Gastrocnemius medialis (tissue), 4 donors: ENCODE data around the gene GPR85. TPM values are rescaled to one million over a fixed set of nuclear protein-coding genes. Genes with fewer than 3 reads are reported as not detected.

Experiments used
- ATAC-seq, 2 donors: fragments of 150-250 bp; one replicate each; pipeline ENCODE4 v1.9.1; 2016
- DNase-seq, 2 donors: peaks; one replicate each; pipeline ENCODE4 v3.0.0-alpha.2; 2019
- H3K27ac ChIP-seq, 4 donors: fragments of 200-600 bp; sonication (generic); 1 replicate in 1 of 4; 2 replicates in 3 of 4; pipeline ENCODE4 v1.5.1; 2016 to 2018; ENCODE audit warnings: mild to moderate bottlenecking in 2 of 4, moderate library complexity in 1 of 4
- H3K27me3 ChIP-seq, 3 donors: fragments of 200-600 bp; sonication (generic) in 2 of 3; 1 replicate in 1 of 3; 2 replicates in 2 of 3; pipeline versions ENCODE4 v1.5.1 to v1.6.0; 2016 to 2019; ENCODE audit warnings: mild to moderate bottlenecking in 1 of 3, moderate library complexity in 1 of 3
- H3K36me3 ChIP-seq, 2 donors: fragments of 200-600 bp; sonication (generic) in 1 of 2; one replicate each; pipeline ENCODE4 v1.5.1; 2017 to 2018
- H3K4me1 ChIP-seq, 2 donors: fragments of 200-600 bp; sonication (generic) in 1 of 2; one replicate each; pipeline ENCODE4 v1.5.1; 2016 to 2017; ENCODE audit warnings: mild to moderate bottlenecking in 2 of 2
- H3K4me3 ChIP-seq, 4 donors: fragments of 200-600 bp; sonication (generic) in 3 of 4; 1 replicate in 1 of 4; 2 replicates in 3 of 4; pipeline ENCODE4 v1.5.1; 2016 to 2019; ENCODE audit warnings: mild to moderate bottlenecking in 2 of 4
- H3K9me3 ChIP-seq, 3 donors: fragments of 200-600 bp; sonication (generic) in 2 of 3; 1 replicate in 1 of 3; 2 replicates in 2 of 3; pipeline ENCODE4 v1.5.1; 2016 to 2019
- CTCF ChIP-seq, 5 experiments: fragments of 450-650 bp in 3 of 5; fragments of 200-600 bp in 2 of 5; sonication (generic) in 2 of 5; IDR thresholded peaks in 4 of 5; conservative IDR thresholded peaks in 1 of 5; 1 replicate in 4 of 5; 2 replicates in 1 of 5; pipeline ENCODE4 v1.5.1; 2016 to 2019; ENCODE audit warnings: antibody characterized with exemption in 5 of 5, mild to moderate bottlenecking in 3 of 5, moderate library complexity in 3 of 5
- POLR2A ChIP-seq, 2 donors: fragments of 450-650 bp; IDR thresholded peaks; one replicate each; pipeline ENCODE4 v1.6.1; 2017; ENCODE audit warnings: antibody characterized with exemption in 2 of 2, mild to moderate bottlenecking in 2 of 2, moderate library complexity in 2 of 2
- in situ Hi-C, 4 donors: fragments of 200-750 bp; cut with MboI; loops; one replicate each; pipeline versions ENCODE4 v1.15.0 to v1.8.0; 2017; ENCODE audit warnings: low sequenced_read_pairs in 4 of 4
- intact Hi-C: fragments of 100-400 bp; cut with DNase I; formaldehyde crosslinking; loops from one replicate; pipeline ENCODE4 v1.15.1; 2023; ENCODE audit warnings: low total_unique reads
- total RNA-seq, 4 donors: library from RNA; depleted of rRNA; stranded (reverse); fragments of >200 nt; gene quantifications; one replicate each; pipeline versions ENCODE4 v1.1.0 to v1.2.3, GENCODE V29; 2016

Gene GPR85
- total RNA-seq, 4 donors from 2014 or later = 0.13 to 3.1 (median 0.82) TPM; not detected in 1

DNA sequence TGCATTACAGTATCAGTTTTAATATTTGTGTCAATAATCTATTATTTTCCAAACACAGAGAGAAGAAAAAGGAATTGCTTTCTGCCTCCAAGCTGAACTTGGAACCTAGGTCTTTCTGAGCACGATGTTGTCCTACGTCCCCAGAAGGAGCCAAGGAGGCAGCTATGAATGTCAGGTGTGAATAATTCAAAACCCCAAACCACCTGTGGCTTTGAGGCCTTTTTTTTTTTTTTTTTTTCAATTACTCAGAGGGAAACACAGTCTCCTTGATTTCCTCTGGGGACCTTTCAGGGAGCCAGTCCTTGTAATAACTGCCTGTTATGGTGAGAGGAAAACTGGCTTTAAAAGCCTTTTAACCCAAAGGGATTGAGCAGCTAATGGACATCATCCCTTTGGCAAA lies 8.3 kb downstream of the GPR85 start:
- Histone ChIP-seq H3K36me3 (no peaks in the 10 kb centered on the region), H3K9me3 (no peaks in the 10 kb centered on the region), H3K27ac (no peak overlapping the region), H3K27me3 (no peaks in the 10 kb centered on the region), H3K4me1 (no peaks in the 10 kb centered on the region), H3K4me3 (no peak overlapping the region)
- in situ Hi-C loops = no loop called here
- intact Hi-C loops = no loop called here
- no peak for DNase-seq
- no peak for ATAC-seq
- TF ChIP-seq POLR2A (IDR thresholded peaks at IDR 0.05) (no peak), CTCF (IDR thresholded peaks at IDR 0.05 in 4 of 5, conservative IDR thresholded peaks at IDR 0.05 in 1 of 5) (no peak)

DNA sequence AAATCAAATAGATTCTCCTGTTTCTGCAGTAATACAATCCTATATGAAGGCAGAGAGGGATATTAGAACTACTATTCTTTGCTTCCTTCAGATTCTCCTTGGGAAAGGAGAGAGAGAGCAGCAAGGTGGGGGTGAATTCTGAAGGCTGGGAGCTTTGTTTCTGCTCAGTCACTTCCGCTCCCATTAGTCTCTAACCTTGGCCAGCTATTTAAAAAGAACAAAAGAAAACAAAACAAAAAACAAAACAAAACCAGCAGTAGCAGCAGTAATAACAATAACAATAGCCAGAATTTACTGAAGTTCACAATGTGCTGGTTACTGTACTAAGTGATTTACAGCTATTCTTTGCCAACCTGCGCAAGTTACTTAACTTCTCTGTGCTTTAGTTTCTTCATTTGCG lies 9.9 kb downstream of the GPR85 start:
- no peaks in the 10 kb centered on the region for H3K27me3 ChIP-seq
- in situ Hi-C loops = no loop called here
- H3K9me3 ChIP-seq = no peaks in the 10 kb centered on the region
- intact Hi-C loops = no loop called here
- no peak for ATAC-seq
- H3K27ac ChIP-seq = no peak overlapping the region
- no peak overlapping the region for H3K4me3 ChIP-seq
- H3K4me1 ChIP-seq = no peaks in the 10 kb centered on the region
- H3K36me3 ChIP-seq = no peaks in the 10 kb centered on the region
- no peak for DNase-seq
- TF ChIP-seq CTCF (IDR thresholded peaks at IDR 0.05 in 4 of 5, conservative IDR thresholded peaks at IDR 0.05 in 1 of 5) (no peak), POLR2A (IDR thresholded peaks at IDR 0.05) (no peak)

DNA sequence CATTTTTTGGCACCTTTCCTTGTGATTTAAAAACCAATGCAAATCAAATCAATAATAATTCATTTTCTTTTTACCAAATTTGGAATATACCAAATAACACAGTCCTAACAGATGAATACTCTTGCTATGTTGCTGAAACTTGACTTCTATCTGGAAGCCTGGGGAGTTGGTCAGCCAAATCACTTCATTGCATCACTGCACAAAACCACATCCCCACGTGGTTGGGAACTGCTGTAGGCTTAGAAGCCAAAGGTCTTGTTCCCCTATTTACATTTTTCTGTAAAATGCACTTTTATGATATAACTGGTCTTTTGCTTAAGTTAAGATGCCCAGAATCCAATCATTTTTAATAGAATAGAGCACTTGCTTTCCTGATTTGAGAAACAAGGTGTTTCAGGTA lies 15.2 kb downstream of the GPR85 start:
- Histone ChIP-seq H3K27ac (no peak overlapping the region), H3K27me3 (no peaks in the 10 kb centered on the region), H3K4me3 (no peak overlapping the region), H3K4me1 (no peaks in the 10 kb centered on the region), H3K36me3 (no peaks in the 10 kb centered on the region), H3K9me3 (no peaks in the 10 kb centered on the region)
- in situ Hi-C loops = no loop called here
- DNase-seq = no peak
- intact Hi-C loops = no loop called here
- no peak for TF ChIP-seq CTCF (IDR thresholded peaks at IDR 0.05 in 4 of 5, conservative IDR thresholded peaks at IDR 0.05 in 1 of 5)
- no peak for TF ChIP-seq POLR2A (IDR thresholded peaks at IDR 0.05)
- no peak for ATAC-seq

DNA sequence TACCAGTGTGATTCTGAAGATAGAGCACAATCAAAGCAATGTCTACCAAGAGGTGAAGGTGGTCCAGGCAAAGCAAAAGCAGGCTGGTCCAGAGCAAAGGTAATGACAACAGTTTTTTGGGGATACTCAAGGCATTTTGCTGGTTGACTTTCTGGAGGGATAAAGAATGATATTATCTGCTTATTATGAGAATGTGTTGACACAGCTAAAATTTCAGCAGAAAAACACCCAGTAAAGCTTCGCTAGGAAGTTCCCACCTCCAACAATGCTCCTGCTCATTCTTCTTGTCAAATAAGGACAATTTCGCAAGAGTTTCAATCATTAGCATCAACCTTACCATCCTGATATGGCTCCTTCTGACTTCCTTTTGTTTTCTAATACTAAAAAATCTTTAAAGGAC lies 24.1 kb downstream of the GPR85 start:
- DNase-seq (no peak), ATAC-seq (no peak)
- Histone ChIP-seq H3K4me1 (no peaks in the 10 kb centered on the region), H3K27ac (no peak overlapping the region), H3K4me3 (no peak overlapping the region), H3K27me3 (no peaks in the 10 kb centered on the region), H3K9me3 (no peaks in the 10 kb centered on the region), H3K36me3 (no peaks in the 10 kb centered on the region)
- in situ Hi-C loops = no loop called here
- TF ChIP-seq CTCF (IDR thresholded peaks at IDR 0.05 in 4 of 5, conservative IDR thresholded peaks at IDR 0.05 in 1 of 5) (no peak), POLR2A (IDR thresholded peaks at IDR 0.05) (no peak)
- intact Hi-C loops = no loop called here

- Histone ChIP-seq H3K9me3 (no peaks in the 10 kb centered on the region), H3K36me3 (no peaks in the 10 kb centered on the region), H3K27me3 (no peaks in the 10 kb centered on the region), H3K4me3 (no peak overlapping the region), H3K4me1 (no peaks in the 10 kb centered on the region), H3K27ac (no peak overlapping the region)
- DNase-seq (no peak), ATAC-seq (no peak)
- no peak for TF ChIP-seq POLR2A (IDR thresholded peaks at IDR 0.05)
- no peak for TF ChIP-seq CTCF (IDR thresholded peaks at IDR 0.05 in 4 of 5, conservative IDR thresholded peaks at IDR 0.05 in 1 of 5)
- intact Hi-C loops (no loop called here), in situ Hi-C loops (no loop called here)
These were observed 26.5 kb downstream of the GPR85 start for GRCh38 chr7:113060100-113060499.
